Muscle of back (tissue), 11 donors: ENCODE measurements around the gene GAPDHS. TPM values are rescaled to one million over a fixed set of nuclear protein-coding genes. Genes with fewer than 3 reads are reported as not detected.

Source experiments
- DNase-seq, 3 donors: peaks; one replicate each; pipeline versions ENCODE4 v3.0.0 to v3.0.0-alpha.2; 2013
- polyA plus RNA-seq, 10 donors: library from polyadenylated mRNA; unstranded; fragments of 120-200 nt; gene quantifications; one replicate each; pipeline ENCODE4 v1.2.1, GENCODE V29; 2013; ENCODE audit not compliant: insufficient read length in 10 of 10

The GAPDHS gene
- polyA plus RNA-seq, 10 donors, result not detected

DNA sequence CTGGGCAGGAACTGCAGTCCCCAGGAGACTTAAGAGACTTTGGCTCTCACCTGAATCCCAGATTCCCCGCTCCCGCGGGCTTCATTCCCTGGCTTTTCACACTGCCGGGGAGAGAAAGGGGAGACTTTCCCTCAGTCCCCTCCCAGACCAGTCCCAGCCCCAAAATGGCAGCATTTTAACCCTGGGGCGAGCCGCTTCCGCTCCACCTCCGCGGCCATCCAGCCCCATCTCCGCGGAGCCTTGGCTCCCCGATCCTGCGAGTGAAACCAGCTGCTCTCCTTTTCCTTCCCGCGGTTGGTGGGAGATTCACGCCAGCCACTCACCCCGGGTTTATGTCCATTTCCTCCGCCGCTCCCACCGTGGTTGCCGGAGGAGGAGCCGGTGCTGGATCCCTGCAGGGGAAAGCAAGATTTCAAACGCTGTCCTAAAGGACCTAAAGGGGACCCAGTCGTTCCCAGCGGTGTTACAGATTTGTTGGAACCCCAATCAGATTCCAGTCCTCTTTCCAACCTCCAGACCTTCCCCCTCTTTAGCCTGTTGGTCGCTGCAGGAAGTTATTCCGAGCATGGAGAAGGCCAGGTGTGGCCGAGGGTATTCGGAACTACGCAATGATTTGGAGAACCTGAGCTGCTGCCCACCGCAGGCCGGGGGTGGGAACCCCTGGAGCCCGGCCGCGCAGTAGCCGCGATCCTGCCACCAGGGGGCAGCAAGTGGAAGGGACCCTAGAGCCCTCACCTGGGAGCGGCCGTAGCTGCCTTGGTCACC lies 23.2 kb upstream of the GAPDHS start:
- DNase-seq, result peak in 2 of 3 donors; percentile 53 to 74

GRCh38 chr19:35510626-35510964 lies 22.7 kb upstream of the GAPDHS start:
- no peak for DNase-seq

DNA sequence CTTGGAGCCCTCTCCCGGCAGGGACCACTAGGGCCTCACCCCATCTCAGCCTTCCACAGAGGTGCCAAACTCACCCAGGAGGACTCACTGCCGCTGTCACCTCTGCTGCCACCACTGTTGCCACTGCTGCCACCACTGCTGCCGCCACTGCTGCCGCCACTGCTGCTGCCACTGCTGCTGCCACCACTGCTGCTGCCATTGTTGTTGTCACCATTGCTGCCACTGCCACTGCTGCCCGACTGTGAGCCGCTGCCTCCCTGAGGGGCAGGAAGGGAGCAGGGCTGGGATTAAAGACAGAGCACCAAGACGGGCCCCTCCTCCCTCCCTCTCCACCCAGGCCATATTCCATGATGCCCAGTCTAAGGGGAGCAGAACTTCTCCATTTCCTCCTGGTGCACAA lies 21.9 kb upstream of the GAPDHS start:
- no peak for DNase-seq

GRCh38 chr19:35512831-35513627 lies 20.2 kb upstream of the GAPDHS start:
- DNase-seq, result no peak

DNA sequence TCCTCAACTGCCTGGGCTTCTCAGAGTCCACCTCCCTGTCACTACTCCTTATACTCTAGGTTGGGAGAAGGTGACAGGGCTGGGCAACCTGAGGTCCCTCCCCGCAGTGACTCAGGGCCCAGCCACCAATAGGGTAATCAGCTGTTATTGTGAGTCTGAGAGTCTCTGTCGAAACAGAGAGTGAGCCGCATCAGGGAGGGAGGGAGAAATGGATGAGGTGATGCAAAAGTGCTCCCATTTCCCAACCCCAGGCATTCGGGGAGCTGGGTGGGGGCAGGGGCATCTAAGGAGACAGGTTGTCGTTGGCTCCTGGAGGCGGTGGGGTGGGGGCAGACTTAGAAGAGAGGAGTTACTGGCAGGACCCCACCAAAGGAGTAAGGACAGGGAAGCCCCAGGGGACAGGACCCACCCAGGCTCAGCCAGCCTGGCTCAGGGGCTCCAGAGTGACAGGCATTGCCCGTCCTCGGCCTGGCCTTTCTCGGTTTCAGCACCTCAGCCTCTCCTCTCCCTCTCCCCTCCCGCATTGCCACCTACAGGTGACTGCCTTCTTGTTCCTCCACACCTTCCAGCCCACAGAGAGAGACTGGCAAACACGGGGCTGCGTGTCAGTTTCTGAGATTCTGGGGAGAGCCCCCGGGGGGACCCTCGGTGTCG lies 19.5 kb upstream of the GAPDHS start, which contains the start of gene DMKN:
Gene DMKN, minus strand, starts transcription at position 22 of the 654 bp plus-strand sequence. CDS start 174 bp downstream, outside the sequence.
- no peak for DNase-seq

DNA sequence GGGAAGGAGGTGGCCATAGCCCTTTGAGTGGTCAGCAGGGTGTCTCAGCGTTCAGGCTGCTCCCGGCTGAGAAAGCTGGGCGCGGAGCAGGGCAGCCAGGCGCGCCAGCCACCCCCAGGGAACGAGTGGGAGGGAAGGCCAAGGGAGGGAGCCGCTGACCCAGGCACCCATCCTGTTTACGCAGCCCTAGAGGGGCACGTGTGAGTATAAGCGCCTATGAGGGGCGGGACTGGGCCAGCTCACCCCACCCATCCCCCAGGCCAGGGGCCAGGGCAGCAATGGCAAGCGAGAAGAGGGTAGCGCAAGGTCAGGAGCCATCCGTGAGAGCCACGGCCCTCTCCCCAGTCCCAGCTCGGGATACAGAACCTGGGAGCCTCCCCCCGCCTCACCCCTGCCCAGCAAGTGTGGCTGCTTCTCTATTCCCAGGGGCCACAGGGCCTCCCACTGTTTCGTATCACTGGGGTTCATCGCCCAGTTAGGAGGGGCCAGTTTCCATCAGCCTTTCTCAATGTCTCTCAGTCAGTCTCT lies 18.9 kb upstream of the GAPDHS start:
- no peak for DNase-seq

- DNase-seq, result no peak
Observed at GRCh38 chr19:35516310-35516709, 16.9 kb upstream of the GAPDHS start.

DNA sequence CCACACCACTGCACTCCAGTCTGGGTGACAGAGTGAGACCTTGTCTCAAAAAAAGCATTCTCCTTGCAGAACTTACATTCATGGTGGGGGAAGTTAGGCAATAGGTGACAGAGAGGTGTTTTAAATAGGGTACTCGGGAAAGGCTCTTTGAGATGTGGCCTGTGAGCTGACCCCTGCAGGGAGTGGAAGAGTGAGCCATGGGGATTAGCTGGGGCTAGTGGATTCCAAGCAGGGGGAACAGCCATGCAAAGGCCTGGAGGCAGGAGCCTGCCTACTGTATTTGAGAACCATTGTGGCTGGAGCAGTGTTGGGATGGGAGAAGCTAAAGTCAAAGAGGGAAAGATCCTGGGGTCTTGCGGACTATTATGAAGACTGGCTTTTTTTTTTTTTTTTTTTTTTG lies 15.9 kb upstream of the GAPDHS start:
- no peak for DNase-seq

GRCh38 chr19:35518313-35518712 lies 14.9 kb upstream of the GAPDHS start:
- DNase-seq, result peak in 1 of 3 donors; percentile 92

DNA sequence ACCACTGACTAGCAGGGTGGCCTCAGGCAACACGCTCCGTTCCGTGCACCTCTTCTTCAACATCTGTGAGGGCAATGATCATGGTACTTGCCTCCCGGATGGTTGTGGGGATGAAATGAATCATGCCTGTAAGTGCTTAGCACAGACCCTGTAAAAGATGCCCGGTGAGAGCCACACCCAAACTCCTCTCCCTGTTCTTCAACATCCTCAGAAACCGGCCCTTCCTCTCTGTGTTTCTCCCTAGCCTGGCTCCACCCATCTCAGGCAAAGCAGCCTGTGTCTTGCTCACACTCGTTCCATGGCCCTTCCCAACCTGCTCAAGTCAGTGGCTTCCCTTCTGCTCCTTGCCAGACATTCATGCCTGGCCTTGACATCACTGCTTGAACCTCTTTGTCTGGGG lies 14.0 kb upstream of the GAPDHS start:
- DNase-seq, result no peak

DNA sequence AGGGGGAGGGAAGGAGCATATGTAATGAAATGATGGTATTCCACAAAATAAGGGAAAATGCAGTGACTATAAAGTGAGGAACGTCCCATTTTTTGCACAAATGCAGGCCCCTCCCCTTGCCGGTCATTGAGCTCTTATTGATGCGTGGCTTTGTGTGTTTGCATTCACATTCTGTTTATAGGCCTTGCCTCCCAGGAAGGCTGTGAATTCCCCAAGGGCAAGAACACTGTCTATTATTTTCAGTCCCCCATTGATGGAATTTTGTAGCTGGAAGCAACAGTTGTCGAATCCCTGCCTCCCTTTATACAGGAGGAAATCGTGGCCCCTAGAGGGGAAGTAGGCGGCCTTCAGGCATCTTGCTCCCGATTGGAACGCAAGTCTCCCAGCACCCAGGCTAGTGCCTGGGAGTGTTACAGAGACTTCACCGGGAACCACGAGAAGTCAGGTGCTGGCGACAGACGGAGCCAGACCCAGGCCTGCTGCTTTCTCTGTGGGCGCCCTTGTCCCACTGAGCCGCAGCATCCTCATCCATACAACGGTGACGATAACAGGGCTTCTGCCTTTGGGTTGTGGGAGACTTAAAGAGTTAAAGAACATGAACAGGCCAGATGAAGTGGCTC lies 12.0 kb upstream of the GAPDHS start:
- no peak for DNase-seq

DNA sequence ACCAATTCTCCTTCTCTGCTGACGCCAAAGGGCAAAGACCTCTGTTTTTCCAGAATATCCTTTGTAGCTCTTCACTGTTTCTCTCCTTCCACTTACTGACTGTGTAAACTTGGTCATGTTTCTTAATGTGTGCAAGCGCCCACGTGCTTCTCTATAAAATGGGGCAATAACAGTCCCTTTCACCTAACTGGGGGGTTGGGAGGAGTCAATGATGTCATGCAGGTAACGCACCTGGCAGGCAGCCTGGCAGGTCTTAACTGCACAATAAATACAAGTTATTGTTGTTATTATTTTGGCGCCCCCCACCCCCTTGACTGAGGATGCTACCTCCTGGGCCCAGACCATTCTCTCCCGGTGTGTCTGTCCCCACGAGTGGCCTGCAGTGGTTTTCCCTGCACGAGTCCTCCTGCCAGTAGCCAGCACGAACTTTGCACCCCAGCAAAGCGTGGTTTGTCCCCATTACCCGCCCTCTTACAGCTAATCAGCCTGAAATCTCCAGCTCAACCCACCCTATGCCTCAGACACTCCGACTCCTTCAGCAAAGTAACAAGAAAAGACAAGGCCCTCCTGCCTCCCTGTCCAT lies 10.4 kb upstream of the GAPDHS start:
- DNase-seq, result no peak

DNA sequence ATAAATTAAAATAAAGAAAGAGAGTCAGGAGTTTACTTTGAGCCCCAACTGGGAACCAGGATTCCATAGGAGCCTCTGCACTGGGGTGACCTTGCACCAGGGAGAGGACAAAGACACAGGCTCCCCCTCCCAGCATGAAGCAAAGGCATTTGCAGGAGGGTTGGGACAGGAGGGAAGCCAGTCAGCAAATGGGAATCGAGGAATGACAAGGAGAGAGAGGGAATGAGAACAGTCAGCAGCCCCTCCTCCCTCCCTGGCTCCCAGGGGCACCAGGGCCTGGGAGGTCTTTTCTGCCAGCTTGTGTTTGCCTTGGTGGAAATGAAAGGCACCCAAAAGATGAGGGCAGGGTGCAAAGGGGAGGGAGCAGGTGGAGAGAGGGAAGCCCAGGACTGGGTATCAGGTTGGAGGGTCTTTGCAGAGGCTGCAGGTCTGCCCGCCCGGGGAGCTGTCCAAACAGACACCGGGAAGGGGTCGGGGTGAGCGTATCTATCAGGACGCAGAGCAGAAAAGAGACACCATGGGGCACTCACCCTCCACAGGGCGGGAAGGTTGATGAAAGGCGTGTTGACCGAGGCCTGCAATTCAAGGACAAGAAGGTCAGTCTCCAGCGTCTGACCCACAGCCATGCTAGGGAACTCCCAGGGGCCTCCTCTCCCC lies 8.9 kb upstream of the GAPDHS start:
- DNase-seq, result no peak

GRCh38 chr19:35525873-35526272 lies 7.4 kb upstream of the GAPDHS start:
- no peak for DNase-seq

DNA sequence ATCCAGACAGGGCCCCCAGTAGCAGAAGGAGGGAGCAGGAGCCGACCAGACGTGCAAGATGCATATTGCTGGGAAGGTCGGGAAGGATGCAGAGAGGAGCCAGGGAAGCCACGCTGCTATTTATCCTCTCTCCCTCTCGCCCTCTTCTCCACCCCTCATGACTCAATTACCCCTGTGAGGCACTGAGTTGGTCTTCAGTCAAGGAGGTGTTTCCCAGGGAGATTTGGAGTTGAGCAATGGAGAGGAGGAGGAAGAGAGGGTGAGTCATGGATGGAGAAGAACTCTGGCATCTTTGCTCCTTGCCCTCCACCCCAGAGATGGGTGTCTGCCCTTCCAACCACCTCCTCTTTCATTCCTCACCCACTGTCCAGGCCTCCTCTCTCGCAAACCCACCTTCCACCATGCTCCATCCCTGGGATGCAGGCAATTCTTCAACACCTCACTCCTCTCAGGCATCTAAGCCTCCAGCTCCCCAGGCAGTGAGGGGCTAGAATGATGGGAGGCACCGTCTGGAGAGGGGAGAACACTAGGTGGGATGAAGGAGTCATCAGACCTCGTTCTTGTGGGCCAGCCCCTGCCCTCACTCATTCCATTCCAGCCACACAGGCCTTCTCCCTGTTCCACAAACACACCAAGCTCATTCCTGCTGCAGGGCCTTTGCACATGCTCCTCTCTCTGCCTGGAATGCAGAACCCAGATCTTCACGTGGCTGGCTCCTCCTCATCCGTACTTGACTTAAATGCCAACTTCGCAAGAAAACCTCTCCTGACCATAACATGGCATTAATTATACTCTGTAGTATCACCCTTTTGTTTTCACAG lies 4.8 kb upstream of the GAPDHS start, which contains the start of gene SBSN:
Gene SBSN, minus strand, starts transcription at position 94 of the 821 bp plus-strand sequence. Its CDS starts 30 bp downstream, at position 64.
- peak in 1 of 3 donors; percentile 36 for DNase-seq

GRCh38 chr19:35529241-35530218 lies 3.7 kb upstream of the GAPDHS start:
- DNase-seq, result no peak

- DNase-seq, result no peak
Observed at GRCh38 chr19:35531291-35531690, 2.0 kb upstream of the GAPDHS start.

GRCh38 chr19:35533822-35534392 lies 651 bp downstream of the GAPDHS start:
- no peak for DNase-seq
